Activated effector memory CD4-positive, alpha-beta T cell treated with anti-CD3 and anti-CD28 coated beads, Interleukin-2, amount 50 U/mL, for 16 hours (primary cell): ENCODE data around the gene ZNF319.

ENCODE experiments used
- DNase-seq: peaks from one replicate; pipeline ENCODE4 v3.0.0-alpha.2; 2020

Gene ZNF319

GRCh38 chr16:57951204-57951960, 49.1 kb downstream of the ZNF319 start:
- no peak for DNase-seq

GRCh38 chr16:57950382-57950781, 50.1 kb downstream of the ZNF319 start:
- no peak for DNase-seq

- DNase-seq: no peak
These were observed 50.8 kb downstream of the ZNF319 start for GRCh38 chr16:57949595-57950238.

- no peak for DNase-seq
These were observed 51.5 kb downstream of the ZNF319 start for GRCh38 chr16:57949013-57949412.

- DNase-seq: no peak
These were observed 52.4 kb downstream of the ZNF319 start for GRCh38 chr16:57948027-57948426.

- no peak for DNase-seq
These were observed 53.2 kb downstream of the ZNF319 start for GRCh38 chr16:57947261-57947660.

GRCh38 chr16:57946181-57946801, 54.2 kb downstream of the ZNF319 start:
- DNase-seq: no peak

- DNase-seq: no peak
These were observed 54.7 kb downstream of the ZNF319 start for GRCh38 chr16:57945740-57946138.

GRCh38 chr16:57944970-57945739, 55.3 kb downstream of the ZNF319 start:
- no peak for DNase-seq
